Measurements from ENCODE around the gene HTR3B.

DNA sequence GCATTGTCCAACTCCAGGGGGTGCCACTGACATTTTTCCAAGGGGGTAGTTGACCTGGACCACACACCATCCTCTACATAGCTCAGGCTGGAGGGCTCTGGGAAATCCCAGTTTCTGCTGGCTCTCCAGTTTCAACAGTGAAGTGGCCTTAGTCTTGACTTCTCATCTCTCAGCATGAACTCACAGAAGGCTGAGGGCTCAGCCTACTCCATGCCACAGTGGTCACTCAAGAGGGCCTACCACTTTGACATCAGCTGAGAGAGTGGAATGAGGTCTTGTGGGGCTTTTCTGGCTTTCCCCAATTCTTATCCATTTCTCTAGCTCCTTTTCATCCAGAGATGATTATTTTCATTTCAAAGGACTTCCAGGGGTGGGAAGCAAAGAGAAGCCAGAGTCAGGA is 77.7 kb downstream of the HTR3B start:
- TF ChIP-seq TAF1 (IDR thresholded peaks at IDR 0.05; ENCODE audit: borderline replicate concordance, insufficient read depth, low read length) (no peak), POLR2AphosphoS5 (IDR thresholded peaks at IDR 0.05; ENCODE audit: low read depth, low read length) (no peak)
